Prostate gland (tissue), 2 donors: ENCODE data around the gene NTM. TPM values are rescaled to one million over a fixed set of nuclear protein-coding genes. Genes with fewer than 3 reads are reported as not detected.
"Not testable (repeated sequence)": the region's sequence is repeated elsewhere in the genome, so short reads cannot be mapped to it uniquely, and the experiment has no call there.

Experiments used
- DNase-seq: peaks from one replicate; pipeline ENCODE4 v3.0.0-alpha.2; 2019; ENCODE audit warnings: low spot score
- H3K27ac ChIP-seq, 2 donors: fragments of 200-600 bp; sonication (generic); 2 replicates each; pipeline ENCODE4 v1.5.1; 2017 to 2019
- H3K27me3 ChIP-seq: fragments of 200-600 bp; sonication (generic); replicated peaks from 2 replicates; pipeline ENCODE4 v1.5.1; 2019; ENCODE audit not compliant: insufficient read depth
- H3K36me3 ChIP-seq, 2 donors: fragments of 200-600 bp; sonication (generic); 1 replicate in 1 of 2; 2 replicates in 1 of 2; pipeline versions ENCODE4 v1.5.1 to v1.8.1; 2017 to 2019
- H3K4me1 ChIP-seq: fragments of 200-600 bp; sonication (generic); replicated peaks from 2 replicates; pipeline ENCODE4 v1.5.1; 2019
- H3K4me3 ChIP-seq, 2 donors: fragments of 200-600 bp; sonication (generic); 2 replicates each; pipeline ENCODE4 v1.5.1; 2017 to 2019
- H3K9me3 ChIP-seq: fragments of 200-600 bp; sonication (generic); 2 replicates; pipeline ENCODE4 v1.5.1; 2017
- POLR2A ChIP-seq: fragments of 450-650 bp; IDR thresholded peaks from one replicate; pipeline ENCODE4 v1.6.1; 2016; ENCODE audit warnings: antibody characterized with exemption, mild to moderate bottlenecking
- POLR2AphosphoS5 ChIP-seq: sonication (generic); formaldehyde crosslinking; IDR thresholded peaks from one replicate; pipeline ENCODE4 v1.6.1; 2017; ENCODE audit warnings: antibody characterized with exemption
- WGBS: methylation state at CpG from one replicate; pipeline ENCODE4 v1.1.5; 2018; 5-methylcytosine and 5-hydroxymethylcytosine counted together
- intact Hi-C: fragments of 100-400 bp; cut with DNase I; formaldehyde crosslinking; loops from one replicate; pipeline ENCODE4 v1.14.2; 2022
- total RNA-seq, 2 donors: library from RNA; depleted of rRNA; stranded (reverse); fragments of >200 nt; gene quantifications; one replicate each; pipeline ENCODE4 v1.1.0, GENCODE V29; 2016
- TF ChIP-seq, protein P1 (sequence below), 4 experiments: fragments of 200-600 bp in 2 of 4; fragments of 450-650 bp in 2 of 4; sonication (generic) in 2 of 4; IDR thresholded peaks; 1 replicate in 3 of 4; 2 replicates in 1 of 4; pipeline ENCODE4 v1.5.1; 2016 to 2019; ENCODE audit warnings: antibody characterized with exemption in 4 of 4, mild to moderate bottlenecking in 2 of 4, moderate library complexity in 2 of 4

NTM gene
- total RNA-seq, 2 donors from 2014 or later, result 7.4 TPM; not detected in 1

DNA sequence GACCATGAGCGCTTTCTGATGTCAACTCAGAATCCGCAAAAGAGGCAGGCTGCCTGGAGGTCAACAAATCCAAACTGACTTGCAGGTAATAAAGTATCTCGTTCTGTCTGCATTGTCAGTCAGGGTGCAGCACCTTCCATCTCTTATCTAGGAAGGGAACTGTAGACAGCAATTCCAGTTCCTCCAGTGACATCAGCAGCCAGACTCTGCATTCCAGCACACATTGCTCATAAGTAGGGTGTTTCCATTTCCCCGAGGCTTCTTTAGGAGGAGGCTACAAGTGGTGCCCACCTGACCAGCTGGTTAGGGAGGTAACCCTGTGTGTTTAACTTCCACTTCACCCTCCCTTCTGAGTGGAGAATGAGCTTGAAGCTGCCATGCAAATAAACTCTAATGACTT lies 53.3 kb downstream of the NTM start:
- Histone ChIP-seq H3K4me3 (no peak overlapping the region), H3K27ac (no peak overlapping the region), H3K36me3 (no peaks in the 10 kb centered on the region), H3K27me3 (no peaks in the 10 kb centered on the region), H3K4me1 (no peaks in the 10 kb centered on the region), H3K9me3 (no peaks in the 10 kb centered on the region)
- no peak for TF ChIP-seq POLR2A
- TF ChIP-seq POLR2AphosphoS5, result no peak
- TF ChIP-seq, protein P1, sequence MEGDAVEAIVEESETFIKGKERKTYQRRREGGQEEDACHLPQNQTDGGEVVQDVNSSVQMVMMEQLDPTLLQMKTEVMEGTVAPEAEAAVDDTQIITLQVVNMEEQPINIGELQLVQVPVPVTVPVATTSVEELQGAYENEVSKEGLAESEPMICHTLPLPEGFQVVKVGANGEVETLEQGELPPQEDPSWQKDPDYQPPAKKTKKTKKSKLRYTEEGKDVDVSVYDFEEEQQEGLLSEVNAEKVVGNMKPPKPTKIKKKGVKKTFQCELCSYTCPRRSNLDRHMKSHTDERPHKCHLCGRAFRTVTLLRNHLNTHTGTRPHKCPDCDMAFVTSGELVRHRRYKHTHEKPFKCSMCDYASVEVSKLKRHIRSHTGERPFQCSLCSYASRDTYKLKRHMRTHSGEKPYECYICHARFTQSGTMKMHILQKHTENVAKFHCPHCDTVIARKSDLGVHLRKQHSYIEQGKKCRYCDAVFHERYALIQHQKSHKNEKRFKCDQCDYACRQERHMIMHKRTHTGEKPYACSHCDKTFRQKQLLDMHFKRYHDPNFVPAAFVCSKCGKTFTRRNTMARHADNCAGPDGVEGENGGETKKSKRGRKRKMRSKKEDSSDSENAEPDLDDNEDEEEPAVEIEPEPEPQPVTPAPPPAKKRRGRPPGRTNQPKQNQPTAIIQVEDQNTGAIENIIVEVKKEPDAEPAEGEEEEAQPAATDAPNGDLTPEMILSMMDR (IDR thresholded peaks at IDR 0.05), result no peak
- no peak for DNase-seq
- WGBS, result 40% methylated on average over 4 of the region's 4 CpGs
- intact Hi-C loops, result no loop called here

DNA sequence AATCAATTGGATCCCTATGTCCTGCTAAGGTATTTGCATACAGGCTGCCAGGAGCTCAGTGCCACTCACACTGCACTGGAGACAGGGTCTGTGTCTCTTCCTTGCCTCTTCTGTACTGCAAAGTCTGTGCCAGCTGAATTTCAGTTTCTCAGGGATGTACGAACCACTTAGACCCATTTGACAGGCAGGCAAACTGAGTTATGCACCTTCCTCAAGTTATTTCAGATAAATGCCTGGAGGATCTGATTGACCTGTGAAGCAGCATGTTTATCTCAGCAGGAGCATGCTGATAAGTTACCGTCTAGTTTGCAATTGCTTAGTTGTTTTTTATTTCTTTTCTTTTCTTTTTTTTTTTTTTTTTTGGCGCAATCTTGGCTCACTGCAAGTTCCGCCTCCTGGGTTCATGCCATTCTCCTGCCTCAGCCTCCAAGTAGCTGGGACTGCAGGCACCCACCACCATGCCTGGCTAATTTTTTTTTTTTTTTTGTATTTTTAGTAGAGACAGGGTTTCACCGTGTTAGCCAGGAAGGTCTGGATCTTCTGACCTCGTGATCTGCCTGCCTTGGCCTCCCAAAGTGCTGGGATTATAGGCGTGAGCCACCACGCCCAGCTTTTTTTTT lies 54.0 kb downstream of the NTM start:
- H3K9me3 ChIP-seq, H3K4me3 ChIP-seq, H3K27me3 ChIP-seq, H3K36me3 ChIP-seq, DNase-seq, H3K4me1 ChIP-seq, intact Hi-C loops, H3K27ac ChIP-seq: not testable (repeated sequence)
- WGBS, result 86% methylated on average over 8 of the region's 8 CpGs

DNA sequence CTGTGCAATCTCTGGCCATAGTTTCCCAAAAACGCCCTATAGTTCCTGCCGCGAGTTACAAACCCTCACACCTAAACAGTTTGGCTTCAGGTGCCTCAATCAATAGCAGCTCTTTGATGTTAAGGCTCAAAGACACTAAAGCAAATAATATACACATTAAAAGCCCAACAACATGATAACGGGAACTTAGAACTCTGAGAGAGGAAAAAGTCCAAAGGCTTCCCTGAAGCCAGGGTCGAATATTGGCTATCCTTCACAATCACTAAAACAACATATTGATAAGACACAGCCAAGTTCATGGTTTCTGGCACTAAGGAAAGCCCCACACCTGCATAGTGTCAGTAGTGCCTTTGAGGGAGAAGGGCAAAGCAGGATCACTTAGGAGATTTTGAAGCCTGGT lies 54.9 kb downstream of the NTM start:
- Histone ChIP-seq H3K27ac (no peak overlapping the region), H3K4me1 (no peaks in the 10 kb centered on the region), H3K4me3 (no peak overlapping the region), H3K27me3 (no peaks in the 10 kb centered on the region), H3K9me3 (no peaks in the 10 kb centered on the region), H3K36me3 (no peaks in the 10 kb centered on the region)
- TF ChIP-seq, protein P1 (IDR thresholded peaks at IDR 0.05), result no peak
- no peak for TF ChIP-seq POLR2A
- TF ChIP-seq POLR2AphosphoS5, result no peak
- DNase-seq, result no peak
- intact Hi-C loops, result no loop called here
- 55% methylated on average over 5 of the region's 5 CpGs for WGBS

DNA sequence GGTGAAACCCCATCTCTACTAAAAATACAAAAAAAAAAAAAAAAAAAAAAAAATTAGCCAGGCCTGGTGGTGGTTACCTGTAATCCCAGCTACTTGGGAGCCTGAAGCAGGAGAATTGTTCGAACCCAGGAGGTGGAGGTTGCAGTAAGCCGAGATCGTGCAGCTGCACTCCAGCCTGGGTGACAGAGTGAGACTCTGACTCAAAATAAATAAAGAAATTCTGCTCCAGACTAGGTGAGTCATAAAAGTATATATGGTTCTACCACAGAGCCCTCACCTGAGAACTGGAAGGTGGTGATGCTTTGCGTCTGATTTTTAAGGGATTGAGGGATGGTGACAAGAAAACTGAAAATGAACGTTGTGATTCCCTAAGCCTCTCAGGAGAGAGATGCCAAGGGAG lies 58.4 kb downstream of the NTM start:
- intact Hi-C loops, result no loop called here
- TF ChIP-seq, protein P1 (IDR thresholded peaks at IDR 0.05), result no peak
- no peak for TF ChIP-seq POLR2AphosphoS5
- TF ChIP-seq POLR2A, result no peak
- 83% methylated on average over 5 of the region's 5 CpGs for WGBS

DNA sequence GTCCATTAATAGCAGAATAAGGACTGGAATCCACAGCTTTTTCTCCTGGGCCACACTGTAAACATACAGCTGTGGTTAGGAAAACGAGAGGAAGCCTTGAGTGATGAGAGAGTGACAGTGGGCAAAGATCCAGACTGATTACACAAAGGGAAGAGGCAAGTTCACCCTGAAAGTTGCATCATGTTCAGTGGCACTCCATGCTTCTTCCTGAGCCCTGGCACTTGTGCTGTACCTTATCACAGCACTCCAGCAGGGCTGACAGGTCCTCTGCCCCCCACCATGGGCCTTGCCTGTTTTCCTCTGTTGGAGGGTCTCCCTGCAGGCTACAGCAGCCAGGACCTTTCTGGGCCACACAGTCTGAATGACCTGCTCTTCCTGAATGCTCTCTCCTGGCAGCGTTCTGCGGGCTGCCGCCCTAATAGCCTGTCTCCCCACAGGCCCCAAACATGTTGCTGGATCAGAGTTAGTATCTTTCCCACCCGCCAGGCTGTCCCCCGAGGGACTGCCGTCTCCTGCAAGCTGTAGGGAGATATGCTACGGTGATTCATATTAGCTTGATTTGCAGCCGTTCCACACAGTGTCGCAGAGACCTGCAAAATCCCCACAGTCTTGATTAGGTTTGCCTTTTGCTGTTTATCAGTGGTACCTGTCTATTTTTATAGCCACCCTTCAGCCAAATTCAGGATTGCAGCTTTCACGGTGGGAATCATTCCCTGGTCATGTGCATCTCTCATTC lies 60.2 kb downstream of the NTM start:
- H3K9me3 ChIP-seq, result no peaks in the 10 kb centered on the region
- intact Hi-C loops, result no loop called here
- H3K27ac ChIP-seq, result no peak overlapping the region
- TF ChIP-seq POLR2AphosphoS5 (no peak), POLR2A (no peak)
- TF ChIP-seq, protein P1 (IDR thresholded peaks at IDR 0.05), result no peak
- H3K4me3 ChIP-seq, result no peak overlapping the region
- DNase-seq, result no peak
- no peaks in the 10 kb centered on the region for H3K36me3 ChIP-seq
- WGBS, result 24% methylated on average over 11 of the region's 11 CpGs
- H3K27me3 ChIP-seq, result no peaks in the 10 kb centered on the region
- H3K4me1 ChIP-seq, result no peaks in the 10 kb centered on the region

More for the DNA sequence above, 58.4 kb downstream of the NTM start:
- no peaks in the 10 kb centered on the region for H3K27me3 ChIP-seq
- H3K27ac ChIP-seq, result no peak overlapping the region
- H3K36me3 ChIP-seq, result no peaks in the 10 kb centered on the region
- no peak overlapping the region for H3K4me3 ChIP-seq
- no peaks in the 10 kb centered on the region for H3K4me1 ChIP-seq
- H3K9me3 ChIP-seq, result no peaks in the 10 kb centered on the region
- DNase-seq, result no peak
